ENCODE measurements around the gene POU2F1. TPM values are rescaled to one million over a fixed set of nuclear protein-coding genes. Genes with fewer than 3 reads are reported as not detected.

The POU2F1 gene
- total RNA-seq, 6 donors from 2014 or later = 9.1 to 26.8 (median 15.6) TPM

GRCh38 chr1:167367705-167368104 is 147.0 kb downstream of the POU2F1 start:
- DNase-seq (no peak), ATAC-seq (ENCODE audit: low FRiP score in 2 of 2) (no peak)
- H3K36me3 ChIP-seq = peaks cover 0 to 16% (median 2%) of the 10 kb centered on the region in 4 donors
- no peak overlapping the region for H3K27ac ChIP-seq
- no peaks in the 10 kb centered on the region for H3K9me3 ChIP-seq
- H3K4me1 ChIP-seq = peaks cover 0 to under 1% (median 0%) of the 10 kb centered on the region in 4 donors
- no peak overlapping the region for H3K4me3 ChIP-seq
- H3K27me3 ChIP-seq = no peaks in the 10 kb centered on the region
- TF ChIP-seq EP300 (IDR thresholded peaks at IDR 0.05) (no peak), POLR2AphosphoS5 (IDR thresholded peaks at IDR 0.05) (no peak), POLR2A (IDR thresholded peaks at IDR 0.05) (no peak), CTCF (IDR thresholded peaks at IDR 0.05) (no peak)
- WGBS, 2 donors = 95 to 96% methylated on average over 4 of the region's 4 CpGs

- Histone ChIP-seq H3K4me1 (no peaks in the 10 kb centered on the region), H3K4me3 (no peak overlapping the region), H3K9me3 (no peaks in the 10 kb centered on the region), H3K27ac (no peak overlapping the region), H3K36me3 (peaks cover 0 to 16% (median 4%) of the 10 kb centered on the region in 4 donors), H3K27me3 (no peaks in the 10 kb centered on the region)
- ATAC-seq (ENCODE audit: low FRiP score in 2 of 2) (no peak), DNase-seq (no peak)
- TF ChIP-seq CTCF (IDR thresholded peaks at IDR 0.05) (no peak), POLR2A (IDR thresholded peaks at IDR 0.05) (no peak)
Measured at GRCh38 chr1:167369175-167369574, 148.5 kb downstream of the POU2F1 start.

GRCh38 chr1:167369933-167370332 is 149.2 kb downstream of the POU2F1 start:
- ATAC-seq (ENCODE audit: low FRiP score in 2 of 2) (no peak), DNase-seq (no peak)
- TF ChIP-seq CTCF (IDR thresholded peaks at IDR 0.05) (no peak), EP300 (IDR thresholded peaks at IDR 0.05) (no peak), POLR2A (IDR thresholded peaks at IDR 0.05) (no peak), POLR2AphosphoS5 (IDR thresholded peaks at IDR 0.05) (no peak)
- Histone ChIP-seq H3K9me3 (no peaks in the 10 kb centered on the region), H3K36me3 (peaks cover 0 to 16% (median 4%) of the 10 kb centered on the region in 4 donors), H3K4me1 (no peaks in the 10 kb centered on the region), H3K27ac (no peak overlapping the region), H3K4me3 (no peak overlapping the region), H3K27me3 (no peaks in the 10 kb centered on the region)
- 83 to 84% methylated on average over 4 of the region's 4 CpGs for WGBS, 2 donors

GRCh38 chr1:167371030-167371429 is 150.3 kb downstream of the POU2F1 start:
- ATAC-seq (ENCODE audit: low FRiP score in 2 of 2) = no peak
- no peak for TF ChIP-seq CTCF (IDR thresholded peaks at IDR 0.05)
- TF ChIP-seq POLR2AphosphoS5 (IDR thresholded peaks at IDR 0.05) = no peak
- no peak for TF ChIP-seq POLR2A (IDR thresholded peaks at IDR 0.05)
- TF ChIP-seq EP300 (IDR thresholded peaks at IDR 0.05) = no peak

GRCh38 chr1:167373398-167373797 is 152.7 kb downstream of the POU2F1 start:
- no peaks in the 10 kb centered on the region for H3K27me3 ChIP-seq
- no peak for TF ChIP-seq EP300 (IDR thresholded peaks at IDR 0.05)
- no peak for TF ChIP-seq POLR2A (IDR thresholded peaks at IDR 0.05)
- no peak for TF ChIP-seq CTCF (IDR thresholded peaks at IDR 0.05)
- no peak for TF ChIP-seq POLR2AphosphoS5 (IDR thresholded peaks at IDR 0.05)
- DNase-seq = no peak
- H3K27ac ChIP-seq = no peak overlapping the region
- peak in 1 of 2 donors; percentile 89 for ATAC-seq (ENCODE audit: low FRiP score in 2 of 2)
- H3K9me3 ChIP-seq = no peaks in the 10 kb centered on the region
- H3K4me1 ChIP-seq = no peaks in the 10 kb centered on the region
- no peak overlapping the region for H3K4me3 ChIP-seq
- WGBS, 2 donors = 88 to 93% methylated on average over 1 of the region's 1 CpG
- peaks cover 0 to 14% (median 4%) of the 10 kb centered on the region in 4 donors for H3K36me3 ChIP-seq

More at GRCh38 chr1:167371030-167371429, 150.3 kb downstream of the POU2F1 start:
- H3K36me3 ChIP-seq = peaks cover 0 to 8% (median 4%) of the 10 kb centered on the region in 4 donors
- H3K9me3 ChIP-seq = no peaks in the 10 kb centered on the region
- H3K4me1 ChIP-seq = no peaks in the 10 kb centered on the region
- no peak overlapping the region for H3K4me3 ChIP-seq
- no peaks in the 10 kb centered on the region for H3K27me3 ChIP-seq
- DNase-seq = no peak
- H3K27ac ChIP-seq = no peak overlapping the region
- WGBS, 2 donors = 96 to 97% methylated on average over 4 of the region's 4 CpGs

Data from upper lobe of left lung (tissue), 6 donors.